Activated CD4-positive, alpha-beta T cell treated with anti-CD3 and anti-CD28 coated beads, Interleukin-2, amount 50 U/mL, for 24 hours (primary cell): ENCODE measurements around the gene ADH7.
"Not testable (repeated sequence)": the region's sequence is repeated elsewhere in the genome, so short reads cannot be mapped to it uniquely, and the experiment has no call there.

Source experiments
- DNase-seq, 2 donors: peaks; one replicate each; pipeline ENCODE4 v3.0.0-alpha.2; 2020; ENCODE audit warnings: low read depth in 1 of 2, low spot score in 1 of 2

ADH7 gene

DNA sequence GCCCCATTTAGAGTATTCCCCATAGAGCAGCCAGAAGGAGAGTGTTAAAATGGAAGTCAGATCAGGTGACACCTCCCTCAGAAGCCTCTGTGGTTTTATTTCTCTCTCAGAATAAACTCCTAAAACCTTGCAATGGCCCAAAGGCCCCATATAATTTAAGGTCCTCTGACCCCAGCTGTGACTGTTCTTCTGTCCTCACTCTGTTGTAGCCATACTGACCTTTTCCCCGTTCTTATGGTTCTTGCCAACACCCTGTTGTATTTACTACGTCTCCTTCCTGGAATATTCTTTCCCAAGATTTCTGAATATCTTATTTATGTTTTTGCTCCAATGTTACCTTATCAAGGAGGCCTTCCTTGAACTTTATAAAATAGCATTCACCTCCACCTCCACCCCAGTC, 18.0 kb downstream of the ADH7 start:
- DNase-seq: no peak

DNA sequence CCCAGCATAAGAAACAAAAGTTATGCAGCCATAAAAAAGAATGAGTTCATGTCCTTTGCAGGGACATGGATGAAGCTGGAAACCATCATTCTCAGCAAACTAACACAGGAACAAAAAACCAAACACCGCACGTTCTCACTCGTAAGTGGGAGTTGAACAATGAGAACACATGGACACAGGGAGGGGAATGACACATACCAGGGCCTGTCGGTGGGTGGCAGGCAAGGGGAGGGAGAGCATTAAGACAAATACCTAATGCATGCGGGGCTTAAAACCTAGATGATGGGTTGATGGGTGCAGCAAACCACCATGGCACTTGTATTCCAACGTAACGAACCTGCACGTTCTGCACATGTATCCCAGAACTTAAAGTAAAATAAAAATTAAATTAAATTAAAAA, 19.4 kb downstream of the ADH7 start:
- not testable (repeated sequence) for DNase-seq

DNA sequence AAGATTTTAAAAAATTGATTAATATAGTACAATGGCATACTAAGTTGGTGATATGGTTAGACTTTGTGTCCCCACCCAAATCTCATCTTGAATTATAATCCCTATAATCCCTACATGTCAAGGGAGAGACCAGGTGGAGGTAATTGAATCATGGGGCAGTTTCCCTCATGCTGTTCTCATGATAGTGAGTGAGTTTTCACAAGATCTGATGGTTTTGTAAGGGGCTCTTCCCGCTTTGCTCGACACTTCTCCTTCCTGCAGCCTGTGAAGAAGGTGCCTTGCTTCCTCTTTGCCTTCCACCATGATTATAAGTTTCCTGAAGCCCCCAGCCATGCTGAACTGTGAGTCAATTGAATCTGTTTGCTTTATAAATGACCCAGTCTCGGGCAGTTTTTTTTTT, 20.2 kb downstream of the ADH7 start:
- DNase-seq: not testable (repeated sequence)

DNA sequence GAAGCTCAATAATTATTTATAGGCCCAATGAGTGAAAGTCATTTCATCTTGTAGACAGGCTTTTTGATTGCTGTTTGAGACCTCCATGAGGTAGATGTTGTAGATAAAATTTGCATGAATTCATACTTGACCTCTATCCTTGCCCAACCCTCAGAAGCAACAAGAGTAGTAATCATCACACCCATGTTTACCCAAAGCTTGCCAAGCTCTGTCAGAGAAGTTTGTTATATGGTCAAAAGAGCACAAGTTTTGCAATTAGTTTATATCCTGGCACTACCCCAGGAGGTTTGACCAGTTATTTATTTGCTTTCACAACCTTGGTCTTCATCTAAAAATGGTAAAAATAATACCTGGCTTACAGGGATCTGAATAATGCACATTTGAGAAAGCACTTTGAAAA, 20.7 kb downstream of the ADH7 start:
- DNase-seq: no peak

DNA sequence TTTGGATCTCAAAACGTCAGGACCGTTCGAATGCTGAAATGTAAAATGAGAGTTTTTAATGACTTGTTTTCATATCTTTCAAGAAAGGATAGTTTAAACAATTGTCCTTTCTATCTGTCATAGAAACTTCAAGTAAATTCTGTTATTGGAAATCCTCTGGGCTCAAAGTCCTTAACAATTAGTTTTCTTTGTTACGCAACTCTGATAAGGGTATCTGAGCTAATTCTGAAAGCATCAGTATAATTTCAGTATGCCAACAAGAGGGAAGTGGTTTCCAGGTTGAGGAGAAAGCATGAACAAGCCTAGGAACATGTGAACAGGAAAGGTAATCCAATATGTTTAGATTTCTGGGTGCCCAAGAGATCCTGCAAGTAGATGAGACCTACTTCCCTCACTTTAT, 22.0 kb downstream of the ADH7 start:
- no peak for DNase-seq

DNA sequence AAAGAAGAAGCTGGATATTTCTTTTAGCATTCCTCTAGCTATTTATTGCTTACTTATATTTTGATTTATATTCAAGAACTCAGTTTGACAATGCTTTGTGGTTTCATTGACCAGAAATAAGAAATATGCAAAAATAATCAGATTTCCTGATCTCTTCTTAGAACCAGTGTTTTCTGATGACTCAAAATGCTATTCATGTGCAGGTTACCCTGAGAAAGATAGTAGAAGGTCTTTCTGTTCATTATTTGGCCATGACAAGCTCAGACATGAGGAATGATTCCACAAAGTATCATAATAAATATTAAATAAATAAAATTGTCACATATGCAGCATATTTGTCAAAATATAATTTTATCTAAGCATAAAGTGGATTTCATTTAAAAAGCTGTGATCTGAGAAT, 24.1 kb downstream of the ADH7 start:
- DNase-seq: no peak

DNA sequence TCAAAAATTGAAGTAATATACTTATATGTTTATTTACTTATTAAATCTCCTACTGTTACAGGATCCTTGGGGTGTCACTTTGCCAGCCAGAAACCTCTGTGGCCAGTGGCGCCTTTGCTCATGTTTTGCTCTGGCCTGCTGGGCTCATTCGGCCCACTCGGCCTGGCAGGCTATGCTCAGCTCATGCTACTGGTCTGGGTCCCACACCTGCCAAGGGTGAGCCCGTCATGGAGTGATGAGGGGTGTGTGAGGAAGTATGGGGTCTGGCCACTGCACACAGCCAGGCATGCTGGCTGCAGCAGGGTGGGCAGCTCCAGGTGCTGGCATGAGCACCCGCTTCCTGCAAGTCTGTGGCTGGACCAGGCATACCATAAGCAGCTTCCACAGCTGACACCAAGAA, 25.1 kb downstream of the ADH7 start:
- DNase-seq: no peak

DNA sequence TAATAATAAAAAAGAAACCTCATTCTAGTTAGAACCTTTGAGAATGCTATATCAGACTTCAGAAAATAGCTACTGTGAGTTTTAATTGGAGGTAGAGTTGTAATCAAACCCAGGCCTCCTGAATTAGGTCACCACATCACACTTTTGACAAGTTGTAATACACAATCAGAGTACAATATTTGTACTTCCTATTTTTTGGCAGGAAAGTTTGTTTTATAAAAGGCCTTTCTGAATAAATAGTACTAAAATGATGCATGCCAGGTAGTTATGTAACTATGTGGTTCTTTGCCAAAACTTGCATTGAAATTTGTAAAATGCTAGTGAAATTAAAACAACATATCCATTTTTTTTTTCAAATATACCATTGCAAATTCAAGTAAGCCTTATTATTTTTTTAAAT, 26.8 kb downstream of the ADH7 start:
- no peak for DNase-seq

DNA sequence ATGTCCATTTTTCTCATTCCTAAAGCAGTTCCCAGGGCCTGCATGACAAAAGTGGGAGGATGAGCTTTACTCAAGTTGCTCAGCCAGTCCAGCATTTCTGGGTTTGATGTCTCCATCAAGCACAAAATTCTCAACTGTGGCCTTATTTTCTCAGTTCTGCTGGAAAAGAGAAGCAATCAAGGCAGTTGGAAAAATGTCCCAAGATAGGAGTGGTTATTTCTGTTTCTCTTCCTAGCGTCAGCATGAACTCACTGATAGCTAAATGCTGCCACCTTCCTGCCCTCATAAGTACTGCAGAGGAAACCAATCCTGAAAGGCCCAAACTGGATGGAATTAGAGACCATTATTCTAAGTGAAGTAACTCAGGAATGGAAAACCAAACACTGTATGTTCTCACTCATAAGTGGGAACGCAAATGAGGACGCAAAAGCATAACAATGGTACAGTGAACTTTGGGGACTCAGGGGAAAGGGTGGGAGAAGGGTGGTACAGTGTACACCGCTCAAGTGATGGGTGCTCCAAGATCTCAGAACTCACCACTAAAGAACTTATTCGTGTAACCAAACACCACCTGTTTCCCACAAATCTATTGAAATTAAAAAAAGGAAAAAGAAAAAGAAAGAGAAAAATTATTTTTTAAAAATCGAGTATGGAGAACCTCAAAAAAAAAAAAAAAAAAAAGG, 29.6 kb downstream of the ADH7 start:
- DNase-seq: peak; percentile 13 to 51

DNA sequence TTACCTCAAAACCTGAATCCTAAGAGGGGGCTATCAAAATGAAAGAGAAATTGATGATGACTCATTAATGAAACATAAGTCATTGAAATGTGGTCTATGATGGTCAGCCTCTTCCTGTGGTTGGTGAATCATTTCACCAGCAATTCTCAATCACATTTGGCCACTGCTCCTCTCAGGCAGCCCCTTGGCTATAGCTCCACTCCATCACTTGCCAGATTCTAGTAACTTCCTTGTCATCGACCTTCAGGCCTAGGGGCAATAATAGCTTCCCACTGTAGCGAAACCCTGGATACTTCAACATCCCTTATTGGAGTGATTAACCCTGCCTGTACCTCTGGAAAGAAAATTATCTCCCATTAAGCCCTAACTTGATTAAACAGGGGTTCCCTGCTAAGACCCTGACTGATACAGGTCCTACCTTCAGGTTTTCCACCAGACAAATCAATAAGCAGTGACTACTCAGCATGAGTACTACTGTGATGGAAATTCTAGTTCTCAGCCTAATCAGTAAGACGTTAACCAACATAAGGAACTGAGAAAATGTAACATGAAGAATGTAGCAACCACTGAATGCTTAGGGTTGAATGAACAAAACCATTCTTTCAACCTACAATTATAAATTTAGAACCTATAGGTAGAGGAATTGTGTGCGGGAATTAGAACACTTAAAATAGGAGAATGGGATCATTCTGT, 30.4 kb downstream of the ADH7 start:
- DNase-seq: no peak

DNA sequence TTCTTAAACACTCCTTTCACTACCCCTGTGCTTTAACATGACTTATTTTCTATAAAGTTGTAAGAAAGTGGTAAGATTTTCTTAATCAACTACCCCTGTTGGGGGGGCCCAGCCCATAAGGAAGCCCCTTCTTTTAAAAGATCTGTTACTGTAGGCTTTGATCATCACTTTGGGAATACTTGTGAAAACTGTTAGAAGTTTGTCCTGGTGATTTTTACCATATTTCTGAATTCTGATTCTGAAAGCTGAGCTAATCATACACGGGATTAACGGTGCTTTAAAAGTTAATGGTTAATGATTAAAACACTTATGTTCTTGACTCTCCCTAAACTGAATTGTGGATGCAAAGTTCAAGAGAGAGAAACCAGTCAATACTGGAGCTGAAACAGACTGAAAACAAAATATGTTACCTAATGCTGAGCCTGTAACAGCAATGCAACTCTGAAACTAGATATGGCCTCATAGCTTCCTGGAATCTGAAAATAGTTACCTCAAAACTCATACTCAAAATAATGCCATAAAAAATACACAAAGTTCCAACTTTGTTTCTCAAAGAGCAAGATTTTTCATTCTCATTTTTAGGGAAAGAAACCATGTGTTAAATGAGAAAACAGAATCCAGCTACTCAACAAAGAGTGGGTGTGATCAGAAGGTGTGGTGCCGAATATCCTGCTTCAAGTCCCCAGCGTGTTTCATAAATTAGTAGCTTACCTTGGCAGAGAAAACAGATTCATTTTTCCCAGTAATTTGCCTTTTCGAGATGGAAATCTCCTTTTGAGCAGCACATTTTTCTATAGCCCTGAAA, 31.6 kb downstream of the ADH7 start:
- no peak for DNase-seq

DNA sequence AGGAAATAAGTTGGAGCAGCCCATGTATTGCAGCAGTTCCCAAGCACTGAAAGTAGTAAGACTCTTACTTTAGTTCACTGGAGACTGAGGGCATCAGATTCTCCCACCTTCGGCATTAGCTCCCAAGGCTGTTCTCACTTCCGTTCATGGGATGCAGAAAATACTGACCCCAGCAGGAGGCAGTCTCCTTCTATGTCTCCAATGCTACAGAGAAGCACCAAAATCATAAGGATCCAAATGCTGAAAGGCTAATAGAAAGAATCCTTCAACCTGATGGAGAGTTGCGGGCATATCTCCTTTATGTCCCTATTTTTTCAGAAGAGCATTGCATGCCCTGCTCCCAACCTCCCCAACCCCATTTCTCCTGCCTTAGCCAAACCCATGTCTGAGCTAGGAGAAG, 32.4 kb downstream of the ADH7 start:
- no peak for DNase-seq

DNA sequence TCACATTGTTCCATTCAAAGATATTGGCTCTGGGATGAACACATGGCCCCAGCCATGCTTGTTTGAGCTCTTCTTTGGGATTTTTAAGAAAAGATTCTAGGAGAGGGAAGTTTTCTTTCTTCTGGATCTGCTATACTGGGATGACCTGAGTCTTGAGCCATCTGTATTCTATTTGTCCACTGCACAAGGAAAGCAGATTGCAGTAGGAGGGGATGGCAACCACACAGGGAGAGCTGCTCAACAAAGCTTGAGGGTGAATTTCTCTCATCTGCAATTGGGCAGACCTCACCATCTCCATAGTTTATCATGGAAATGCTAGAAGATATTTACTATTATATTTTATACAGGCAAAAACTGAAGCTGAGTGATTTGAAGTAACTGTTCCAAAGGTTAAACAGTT, 34.3 kb downstream of the ADH7 start:
- DNase-seq: no peak

DNA sequence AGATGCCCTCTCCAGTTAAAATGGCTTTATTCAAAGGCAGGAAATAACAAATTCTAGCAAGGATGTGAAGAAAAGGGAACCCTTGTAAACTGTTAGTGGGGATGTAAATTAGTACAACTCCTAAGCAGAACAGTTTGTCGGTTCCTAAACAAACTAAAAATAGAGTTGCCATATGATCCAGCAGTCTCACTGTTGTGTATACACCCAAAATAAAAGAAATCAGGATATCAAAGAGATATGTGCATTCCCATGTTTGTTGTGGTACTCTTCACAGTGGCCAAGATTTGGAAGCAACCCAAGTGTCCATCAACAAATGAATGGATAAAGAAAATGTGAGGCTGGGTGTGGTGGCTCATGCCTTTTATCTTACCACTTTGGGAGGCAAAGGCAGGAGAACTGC, 36.1 kb downstream of the ADH7 start:
- no peak for DNase-seq

DNA sequence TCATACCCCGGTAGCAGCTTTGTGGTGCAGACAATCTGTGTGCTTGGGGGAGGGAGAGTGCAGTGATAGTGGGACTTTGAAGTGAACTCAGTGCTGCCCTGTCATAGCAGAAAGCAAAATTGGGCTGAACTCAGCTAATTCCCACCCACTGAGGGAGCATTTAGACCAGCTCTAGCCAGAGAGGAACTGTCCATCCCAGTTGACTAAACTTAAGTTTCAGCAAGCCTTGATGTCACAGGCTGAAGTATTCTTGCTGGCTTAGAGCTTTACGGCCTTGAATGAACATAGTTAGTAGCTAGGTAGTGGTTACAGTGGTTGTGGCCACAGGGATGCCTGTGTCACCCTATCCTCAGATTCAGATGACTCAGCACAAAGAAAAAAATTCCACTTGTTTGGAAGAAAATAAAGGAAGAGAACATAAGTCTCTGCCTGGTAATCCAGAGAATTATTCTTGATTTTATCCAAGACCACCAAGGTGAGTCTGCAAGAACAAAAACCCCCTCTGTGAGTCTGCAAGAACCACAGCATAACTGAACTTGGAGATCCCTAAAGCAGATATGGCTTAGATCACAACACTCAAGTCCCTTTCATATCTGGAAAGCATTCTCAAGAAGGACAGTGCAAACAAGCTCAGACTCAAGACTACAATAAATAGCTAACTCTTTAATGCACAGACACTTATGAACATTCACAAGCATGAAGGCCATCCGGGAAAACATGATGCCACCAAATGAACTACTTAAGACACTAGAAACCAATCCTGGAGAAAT, 39.4 kb downstream of the ADH7 start:
- no peak for DNase-seq

DNA sequence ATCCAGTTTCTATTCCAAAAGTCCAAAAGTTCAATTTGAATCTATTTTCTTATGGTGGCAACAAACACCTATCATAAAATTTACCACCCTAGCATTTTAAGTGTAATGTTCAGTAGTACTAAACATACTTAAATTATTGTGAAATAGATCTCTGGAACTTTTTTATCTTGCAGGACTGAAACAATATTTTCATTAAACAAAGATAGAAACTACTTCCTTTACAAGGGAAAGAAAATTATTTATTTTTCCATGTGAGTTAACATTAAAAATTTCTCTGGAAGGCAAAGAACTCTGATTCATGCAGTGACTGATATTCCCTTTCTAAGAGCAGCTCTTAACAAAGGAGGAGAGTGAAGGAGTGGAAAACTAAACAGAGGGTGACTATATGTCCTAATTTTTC, 40.2 kb downstream of the ADH7 start:
- DNase-seq: no peak

DNA sequence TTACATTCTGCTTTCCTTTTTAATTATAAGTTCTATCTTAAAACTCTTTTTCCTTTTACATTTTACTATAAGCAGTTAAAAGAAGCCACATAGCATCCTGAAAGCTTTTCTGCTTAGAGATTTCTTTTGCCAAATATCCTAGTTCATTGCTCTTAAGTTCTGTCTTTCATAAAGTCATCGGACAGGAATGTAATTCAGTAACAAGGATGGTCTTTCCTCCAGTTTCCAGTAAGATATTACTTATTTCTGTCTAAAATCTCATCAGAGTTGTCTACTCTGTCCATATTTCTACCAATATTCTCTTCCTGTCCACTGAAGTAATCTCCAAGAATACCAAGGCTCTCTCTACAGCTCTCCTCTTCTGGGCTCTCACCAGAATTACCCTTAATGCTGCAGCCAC, 45.1 kb downstream of the ADH7 start:
- no peak for DNase-seq

DNA sequence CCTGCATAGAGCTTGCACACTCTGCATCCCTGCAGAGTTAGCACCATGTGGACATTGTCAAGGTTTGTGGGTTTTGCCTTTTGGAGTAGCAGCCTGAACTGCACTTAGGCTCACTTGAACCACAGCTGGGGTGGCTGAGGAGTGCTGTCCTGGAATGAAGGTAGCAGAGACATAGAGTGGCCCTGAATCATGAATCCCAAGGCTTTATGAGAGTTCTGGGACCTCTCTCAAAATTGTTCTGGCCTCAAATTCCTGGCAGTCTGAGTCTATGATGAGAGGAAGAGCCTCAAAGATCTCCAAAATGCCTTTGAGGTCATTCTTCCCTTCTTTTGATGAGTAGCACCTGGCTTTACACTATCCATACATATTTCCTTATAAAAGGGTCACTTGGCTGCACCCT, 45.5 kb downstream of the ADH7 start:
- no peak for DNase-seq

DNA sequence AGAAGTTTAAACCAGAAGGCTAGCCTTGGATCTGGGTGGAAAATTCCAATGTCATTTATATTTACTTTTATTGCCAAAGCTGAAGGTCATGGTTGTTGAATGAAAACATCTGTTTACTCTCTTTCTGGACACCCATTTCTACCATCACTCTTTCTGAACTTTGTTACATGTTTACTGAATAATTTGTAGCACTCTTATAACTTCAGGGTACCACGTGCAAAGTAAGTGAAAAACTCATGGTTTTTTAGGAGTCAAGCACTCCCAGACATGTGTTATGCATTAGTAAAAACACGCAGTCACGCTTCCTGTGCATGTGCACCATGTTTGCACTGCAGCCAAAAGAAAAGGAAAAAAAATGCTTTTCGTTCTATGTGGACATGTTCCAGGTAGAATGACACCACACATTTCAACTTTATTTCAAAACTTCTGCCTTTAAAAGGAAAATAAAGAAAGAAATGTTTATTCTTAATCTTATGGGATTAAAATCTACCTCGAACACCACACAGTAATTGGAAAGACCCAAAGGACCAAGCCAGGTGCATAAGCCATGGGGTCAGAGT, 51.2 kb downstream of the ADH7 start:
- DNase-seq: no peak

DNA sequence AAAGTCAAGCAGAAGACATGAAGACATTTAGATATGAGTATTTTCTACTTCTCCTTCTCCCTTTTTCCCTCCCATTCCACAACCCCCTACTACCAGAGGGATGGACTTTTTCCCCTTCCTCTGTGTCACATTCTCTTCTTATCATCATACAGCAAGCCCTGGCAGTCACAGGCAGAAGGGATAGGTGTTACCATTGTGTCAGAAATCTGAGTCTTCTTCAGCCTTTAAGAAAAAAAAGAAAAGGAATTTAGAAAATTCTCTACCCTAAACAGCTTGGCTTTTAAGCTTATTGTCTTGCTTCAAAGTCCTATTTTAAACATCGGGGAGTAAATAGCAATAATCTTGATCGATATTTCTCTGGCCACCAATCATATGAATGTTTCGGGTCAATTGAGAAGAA, 51.7 kb downstream of the ADH7 start:
- DNase-seq: no peak

DNA sequence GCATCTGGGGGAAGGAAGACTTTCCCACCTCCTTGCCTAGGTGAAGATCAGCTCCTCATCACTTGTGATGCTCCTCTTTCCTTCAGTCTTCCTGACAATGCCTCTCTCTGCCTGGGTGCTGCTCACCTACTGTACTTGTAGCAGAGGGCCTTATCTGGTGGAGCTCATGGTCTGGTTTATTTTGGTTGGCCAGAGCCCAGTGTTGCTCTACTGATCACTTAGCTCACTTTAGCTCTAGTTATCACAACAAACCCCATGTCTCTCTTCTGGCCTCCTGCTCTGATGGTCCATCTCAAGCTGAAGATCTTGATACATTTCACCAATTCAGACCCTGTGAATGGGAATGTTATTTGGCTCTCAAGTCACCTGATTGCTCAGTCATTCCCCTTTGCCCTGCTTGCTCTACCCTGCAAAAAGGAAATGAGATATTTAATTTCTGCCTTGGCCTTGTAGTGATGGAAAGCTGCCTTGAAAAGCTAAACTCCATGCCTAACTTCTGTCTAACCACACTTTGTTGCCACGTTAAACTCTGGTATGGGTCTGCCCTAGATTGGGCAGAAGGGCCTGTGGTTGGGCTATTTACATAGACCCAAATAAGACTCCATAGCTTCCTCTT, 52.3 kb downstream of the ADH7 start:
- DNase-seq: no peak
